Activated CD4-positive, alpha-beta T cell treated with anti-CD3 and anti-CD28 coated beads for 48 hours (primary cell): Measurements from ENCODE around the gene ZHX3.
"Not testable (repeated sequence)": the region's sequence is repeated elsewhere in the genome, so short reads cannot be mapped to it uniquely, and the experiment has no call there.

Source experiments
- DNase-seq: peaks from one replicate; pipeline ENCODE4 v3.0.0-alpha.2; 2020

Gene ZHX3

DNA sequence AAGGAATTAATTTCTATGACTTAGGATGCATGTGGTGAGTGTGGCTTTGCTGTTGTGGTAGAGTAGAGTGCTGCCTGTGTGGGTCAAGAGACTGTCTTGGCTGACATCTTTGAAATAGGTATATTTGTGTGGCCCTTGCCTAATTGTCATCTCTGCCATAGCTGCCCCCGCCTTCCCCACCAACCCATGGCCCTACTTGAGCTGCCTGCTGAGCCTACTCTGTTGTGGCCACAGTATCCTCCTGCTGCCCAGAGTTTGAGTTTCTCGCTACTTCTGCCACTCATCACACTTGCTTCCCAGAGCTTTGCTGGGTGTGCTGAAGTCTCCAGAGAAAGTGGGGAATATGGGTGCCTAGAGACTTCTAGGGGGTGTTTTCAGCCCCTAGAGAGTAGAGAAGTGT is 172.2 kb downstream of the ZHX3 start:
- DNase-seq = no peak

DNA sequence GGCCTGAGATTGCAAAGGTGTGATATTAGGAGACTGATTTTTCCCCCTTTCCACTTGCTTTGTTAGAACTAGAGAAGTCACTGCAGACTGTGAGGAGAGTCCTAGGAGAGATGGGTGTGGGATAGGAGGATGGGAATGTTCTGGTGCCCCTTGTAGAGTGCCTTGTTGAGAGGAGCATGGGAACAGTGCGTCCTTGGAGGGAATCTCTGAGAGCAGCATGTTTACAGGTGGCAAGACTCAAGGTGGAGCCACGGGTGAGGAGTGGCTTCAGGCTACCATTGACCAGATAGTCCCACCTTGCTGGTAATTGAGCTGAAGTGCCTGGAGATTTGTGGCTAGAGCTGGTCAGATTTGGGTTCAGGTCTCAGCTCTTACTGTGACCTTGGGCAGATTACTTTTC is 174.2 kb downstream of the ZHX3 start:
- DNase-seq = no peak

DNA sequence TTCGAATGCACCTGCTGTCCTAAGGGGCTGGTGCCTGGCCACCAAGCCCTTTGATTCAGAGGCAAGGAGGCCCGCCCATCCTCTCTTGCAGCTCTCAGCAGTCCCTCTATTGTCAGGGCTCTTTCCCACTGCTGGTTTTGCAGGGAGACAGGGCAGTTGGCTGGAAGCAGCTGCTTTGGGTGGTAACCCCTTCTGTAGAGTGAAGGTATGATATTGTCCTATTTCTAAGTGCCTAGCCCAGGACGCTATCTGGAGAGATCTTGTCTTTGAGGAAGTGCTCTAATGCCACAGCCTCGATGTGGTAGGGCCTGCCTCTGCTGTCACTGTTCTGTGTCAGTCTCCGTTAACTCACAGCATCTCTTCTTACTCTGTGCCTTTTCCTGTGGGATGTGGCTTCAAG is 174.6 kb downstream of the ZHX3 start:
- peak; percentile 39 for DNase-seq

DNA sequence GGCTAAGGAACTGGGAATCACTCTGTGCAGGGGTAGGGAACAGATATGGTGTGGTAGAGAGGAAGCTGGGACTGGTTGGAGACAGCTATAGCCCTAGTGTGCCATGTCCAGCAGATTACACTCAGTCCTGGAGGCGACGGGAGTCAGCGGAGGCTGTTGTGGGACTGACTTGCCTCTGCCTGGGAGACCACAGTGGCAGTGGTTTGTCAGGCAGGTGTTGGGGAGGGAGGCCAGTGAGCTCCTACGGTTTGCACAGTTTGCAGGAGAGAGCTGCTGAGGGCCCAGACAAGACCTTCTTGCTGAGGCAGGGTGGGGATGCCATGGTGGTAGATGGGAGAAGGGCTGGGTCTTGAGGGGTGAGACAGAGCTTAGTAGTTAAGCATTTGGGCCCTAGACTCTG is 175.3 kb downstream of the ZHX3 start:
- no peak for DNase-seq

DNA sequence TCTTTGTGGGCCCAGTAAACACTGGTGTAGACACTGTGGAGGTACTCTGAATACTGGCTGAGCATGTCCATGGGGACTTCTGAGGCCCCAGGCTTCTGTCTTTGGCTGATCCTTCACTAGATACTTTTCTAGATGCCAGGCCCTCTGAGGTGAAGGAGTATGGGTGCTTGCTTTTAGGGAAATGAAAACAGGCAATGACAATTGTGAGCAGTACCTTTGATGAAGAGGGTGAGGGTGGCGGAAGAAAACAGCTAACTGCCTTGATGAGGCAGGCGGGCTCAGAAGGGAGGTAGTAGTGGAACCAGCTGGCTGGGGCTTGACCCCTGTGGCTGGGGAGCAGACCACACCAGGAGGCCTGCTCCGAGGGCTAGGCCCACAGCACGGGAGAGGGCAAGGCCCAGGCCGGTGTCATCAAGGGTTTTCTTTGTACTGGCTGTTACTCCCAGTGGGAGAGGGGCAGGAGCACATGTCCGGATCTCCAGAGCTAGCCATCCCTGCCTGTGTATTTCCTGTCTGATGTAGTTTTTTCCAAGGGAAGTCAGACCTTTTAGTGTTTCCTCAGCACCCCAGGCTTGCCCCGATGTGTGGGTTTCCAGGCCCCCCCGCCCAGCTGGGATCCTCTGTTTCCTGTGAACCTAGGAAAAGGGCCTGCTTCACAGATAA is 176.2 kb downstream of the ZHX3 start:
- no peak for DNase-seq

DNA sequence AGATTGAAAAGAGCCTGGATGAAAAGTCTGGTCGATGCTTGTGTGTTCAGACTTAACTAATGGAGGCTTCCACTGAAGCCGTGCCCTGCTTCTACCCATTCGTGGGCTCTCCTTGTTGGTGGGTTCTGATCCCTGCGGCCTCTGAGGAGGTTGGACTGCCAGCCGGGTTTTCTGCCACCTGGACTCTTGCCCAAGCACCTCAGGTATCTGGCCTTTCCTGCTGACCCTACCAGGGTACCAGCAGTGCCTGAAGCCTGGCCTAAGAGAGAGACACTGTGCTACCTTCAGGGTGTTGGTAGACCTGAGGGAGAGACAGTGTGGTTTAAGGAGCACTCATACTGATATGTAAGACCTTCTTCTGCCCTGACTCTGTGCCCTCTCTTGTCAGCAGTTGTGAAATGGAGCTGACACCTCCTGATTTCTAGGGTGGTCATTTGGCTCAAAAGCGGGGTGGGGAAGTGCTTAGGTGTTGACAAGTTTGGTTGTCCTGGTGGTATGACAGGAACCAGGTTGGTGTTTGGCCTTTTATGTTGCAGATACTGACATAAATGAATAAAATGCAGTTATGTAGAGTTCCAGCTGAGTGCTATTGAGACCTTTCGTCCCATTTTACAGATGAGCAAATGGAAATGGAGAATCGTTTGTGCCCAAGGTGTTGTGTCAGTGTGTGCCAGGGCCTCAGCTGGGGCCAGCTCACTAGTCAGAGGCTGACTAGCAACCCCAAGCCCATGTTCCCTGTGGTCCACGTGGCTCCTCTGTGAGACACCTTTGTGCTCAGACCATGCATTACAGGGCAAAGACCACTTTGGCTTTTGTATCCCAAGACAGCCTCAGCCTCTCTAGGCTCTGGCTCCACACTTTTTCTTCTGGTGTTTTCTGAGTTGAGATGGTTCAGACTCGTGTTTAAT is 177.1 kb downstream of the ZHX3 start:
- peak; percentile 56 for DNase-seq

DNA sequence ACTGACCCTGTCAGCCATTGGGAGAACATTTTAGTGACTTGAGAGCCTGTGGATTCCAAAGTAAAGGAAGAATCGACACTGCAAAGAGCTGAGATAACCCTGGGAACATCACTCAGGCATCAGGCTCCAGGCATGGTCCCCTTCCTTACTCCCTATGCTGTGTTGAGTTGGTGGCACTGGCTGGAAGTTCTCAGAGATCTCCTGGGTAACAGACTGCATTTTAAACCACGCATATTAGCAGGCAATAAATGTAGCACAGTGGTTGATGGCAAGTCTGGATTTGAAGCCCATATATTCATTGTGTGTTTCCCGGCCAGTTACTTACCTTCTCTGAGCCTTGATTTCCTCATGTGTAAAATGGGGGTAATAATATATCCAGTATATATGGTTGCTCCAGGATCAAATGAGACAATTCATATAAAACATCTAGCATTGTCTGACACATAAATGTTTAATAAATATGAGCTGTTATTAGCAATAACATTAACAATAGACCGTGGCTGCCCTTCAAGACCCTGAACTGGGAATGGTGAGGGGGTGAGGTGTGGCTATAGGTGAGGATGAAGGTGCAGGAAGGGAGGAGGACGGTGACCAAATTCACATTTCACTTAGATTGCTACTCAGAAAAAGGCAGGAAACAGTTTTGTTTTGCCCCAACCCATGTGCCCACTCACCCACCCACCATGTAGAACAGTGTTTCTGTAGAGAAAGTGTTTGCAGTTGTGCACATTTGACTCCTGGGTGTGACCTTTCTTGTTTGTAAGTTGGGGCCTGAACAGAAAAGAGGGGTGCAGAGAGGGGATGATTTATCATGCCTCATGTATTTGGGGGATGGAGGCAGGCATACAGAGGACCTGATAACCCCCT is 178.1 kb downstream of the ZHX3 start:
- DNase-seq = peak; percentile 43

DNA sequence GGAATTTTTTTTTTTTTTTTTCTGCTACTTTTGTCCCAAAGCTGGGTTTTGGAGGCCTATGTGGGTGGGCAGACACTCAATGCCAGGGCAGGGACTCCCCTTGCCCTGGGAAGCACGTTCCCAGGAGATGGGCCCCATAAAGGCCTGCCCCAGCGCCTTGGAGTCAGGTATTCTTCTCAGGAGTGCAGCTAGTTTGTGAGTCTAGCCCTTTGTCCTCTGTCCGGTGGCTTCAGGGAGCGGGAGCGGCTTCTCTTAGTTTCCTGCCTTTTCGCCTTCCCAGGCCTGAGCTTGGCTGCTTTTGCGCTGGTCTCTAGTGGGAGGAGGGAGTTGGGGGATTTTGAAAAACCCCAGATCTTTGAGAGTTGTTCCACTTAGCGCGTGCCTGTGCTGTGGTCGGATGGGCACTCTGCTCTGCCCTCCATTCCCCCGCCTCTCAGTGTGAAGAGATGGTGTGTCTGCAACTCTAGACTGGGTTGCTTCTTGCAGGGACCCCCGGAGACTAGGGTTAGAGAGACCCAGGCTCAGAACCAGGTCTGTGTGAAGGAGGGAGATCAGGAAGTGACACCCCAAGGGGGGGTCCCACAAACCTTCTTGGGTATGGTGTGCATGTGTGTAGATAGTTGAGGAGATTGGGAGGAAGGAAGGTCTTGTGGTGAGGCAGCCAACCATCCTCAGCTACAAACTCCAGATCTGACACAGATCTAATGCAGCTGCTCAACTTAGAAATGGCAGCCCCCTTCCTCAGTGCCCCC is 178.9 kb downstream of the ZHX3 start:
- peak; percentile 49 for DNase-seq

DNA sequence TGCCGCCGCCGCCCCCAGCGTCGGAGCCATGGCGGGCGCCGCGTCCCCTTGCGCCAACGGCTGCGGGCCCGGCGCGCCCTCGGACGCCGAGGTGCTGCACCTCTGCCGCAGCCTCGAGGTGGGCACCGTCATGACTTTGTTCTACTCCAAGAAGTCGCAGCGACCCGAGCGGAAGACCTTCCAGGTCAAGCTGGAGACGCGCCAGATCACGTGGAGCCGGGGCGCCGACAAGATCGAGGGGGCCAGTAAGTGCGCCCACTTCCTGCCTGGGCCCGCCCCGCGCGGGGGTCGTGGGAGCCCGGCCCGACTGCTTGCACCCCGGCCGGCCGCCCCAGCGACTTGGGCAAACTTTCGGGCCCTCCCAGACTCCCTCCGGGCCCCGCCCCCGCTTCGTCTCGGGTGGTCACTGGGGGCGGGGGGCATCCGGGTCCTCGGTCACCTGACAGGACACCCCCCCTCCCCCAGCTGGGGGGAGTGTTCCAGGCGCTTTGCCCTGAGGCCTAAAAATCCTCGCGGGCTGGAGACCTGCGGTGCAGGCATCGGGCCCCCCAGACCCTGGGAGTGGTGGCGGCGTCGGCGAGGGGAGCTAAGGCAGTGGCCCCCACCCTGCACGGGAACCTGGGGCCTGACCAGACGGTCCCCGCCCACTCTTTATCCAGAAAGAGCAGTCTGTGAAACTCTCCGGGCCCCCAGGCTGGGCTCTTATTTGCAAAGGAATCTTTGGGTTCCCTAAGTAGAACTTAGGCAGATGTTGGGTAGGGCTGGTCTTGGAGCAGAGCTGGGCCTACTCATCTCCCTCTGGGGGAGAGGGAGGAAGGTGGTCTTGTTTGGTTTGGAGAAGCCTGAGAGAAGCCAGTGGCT is 179.7 kb downstream of the ZHX3 start:
- peak; percentile 77 for DNase-seq

DNA sequence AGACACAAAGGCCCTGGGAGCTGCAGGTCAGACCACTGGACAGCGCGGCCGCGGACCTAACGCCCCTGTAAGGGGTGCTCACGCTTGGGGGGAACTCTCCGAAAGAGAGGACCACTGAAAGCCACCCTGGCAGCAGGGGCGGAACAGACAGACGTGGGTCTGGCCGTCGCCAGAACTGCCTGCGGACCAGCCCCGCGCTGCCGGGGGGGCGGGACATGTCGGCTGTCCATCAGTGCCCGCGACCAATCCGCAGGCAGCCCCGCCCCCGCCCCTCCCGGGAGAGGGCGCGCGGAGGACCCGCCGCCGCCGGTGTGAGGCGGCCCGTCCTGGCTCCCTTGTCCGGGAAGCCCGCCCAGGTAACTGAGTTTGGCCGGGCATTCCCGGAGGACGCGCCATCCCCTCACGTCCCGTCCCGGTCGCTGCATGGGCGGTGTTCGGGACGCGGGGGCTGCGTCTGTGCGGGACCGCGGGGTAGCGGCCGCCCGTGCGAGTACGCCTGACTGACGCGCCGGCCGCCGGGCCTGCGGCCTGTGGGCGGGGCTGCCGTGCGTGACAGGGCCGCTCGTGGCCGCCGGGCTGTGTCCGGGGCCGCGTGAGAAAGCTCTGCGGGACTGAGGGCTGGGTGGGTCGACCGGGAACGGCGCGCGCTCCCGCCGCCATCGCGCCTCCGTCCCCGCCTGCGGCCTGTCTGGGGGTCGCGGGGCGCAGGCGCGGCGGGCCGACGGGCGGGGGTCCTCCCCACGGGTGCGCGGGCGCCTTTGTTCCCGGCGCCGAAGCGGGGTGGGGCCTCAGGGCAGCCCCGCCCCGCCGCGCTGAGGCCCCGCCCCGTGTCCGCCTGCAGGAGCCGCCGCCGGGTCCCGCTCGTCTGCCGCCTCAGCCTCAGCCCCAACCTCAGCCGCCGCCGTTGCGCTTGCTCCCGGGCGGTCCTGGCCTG is 180.6 kb downstream of the ZHX3 start, which contains the start of gene PLCG1:
PLCG1 (plus strand) TSS at position 864 of the 934 bp plus-strand sequence. CDS start 99 bp downstream, outside the sequence.
- peak; percentile 89 for DNase-seq

DNA sequence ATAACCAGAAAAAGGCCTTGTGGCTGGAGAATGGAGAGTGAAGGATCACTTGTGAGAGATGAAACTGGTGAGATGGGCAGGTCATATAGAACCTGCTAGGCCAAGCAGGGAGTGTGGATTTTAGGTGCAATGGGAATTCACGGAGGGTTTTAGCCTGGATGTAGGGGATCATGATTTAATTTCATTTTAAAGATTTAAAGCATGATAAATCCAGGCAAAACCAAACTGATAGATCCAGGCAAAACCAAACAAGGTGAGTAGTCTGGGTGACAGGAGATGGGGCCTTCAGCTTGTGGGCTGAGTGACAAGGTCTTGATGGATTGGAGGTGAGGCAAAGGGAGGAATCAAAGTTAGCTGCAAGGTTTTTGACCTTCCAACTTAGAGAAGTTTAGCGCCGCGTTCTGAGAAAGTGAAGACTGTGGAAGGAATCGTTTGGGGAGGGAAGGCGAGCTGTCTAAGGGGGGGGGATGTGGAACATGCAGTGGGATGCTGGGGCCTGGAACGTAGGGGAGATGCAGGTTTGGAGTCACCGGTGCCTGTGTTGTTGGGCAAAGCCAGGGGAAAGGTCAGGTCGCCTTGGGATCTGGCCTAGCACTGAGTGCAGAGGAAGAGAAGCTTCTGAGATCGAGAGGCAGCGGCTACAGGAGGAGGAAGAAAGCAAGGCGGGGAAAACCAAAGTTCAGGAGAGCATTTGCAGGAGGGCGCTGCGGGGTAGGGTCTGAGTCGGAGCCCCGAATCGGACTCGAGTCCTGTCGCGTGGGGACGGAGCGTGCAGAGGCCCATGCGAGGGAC is 181.4 kb downstream of the ZHX3 start:
- no peak for DNase-seq

DNA sequence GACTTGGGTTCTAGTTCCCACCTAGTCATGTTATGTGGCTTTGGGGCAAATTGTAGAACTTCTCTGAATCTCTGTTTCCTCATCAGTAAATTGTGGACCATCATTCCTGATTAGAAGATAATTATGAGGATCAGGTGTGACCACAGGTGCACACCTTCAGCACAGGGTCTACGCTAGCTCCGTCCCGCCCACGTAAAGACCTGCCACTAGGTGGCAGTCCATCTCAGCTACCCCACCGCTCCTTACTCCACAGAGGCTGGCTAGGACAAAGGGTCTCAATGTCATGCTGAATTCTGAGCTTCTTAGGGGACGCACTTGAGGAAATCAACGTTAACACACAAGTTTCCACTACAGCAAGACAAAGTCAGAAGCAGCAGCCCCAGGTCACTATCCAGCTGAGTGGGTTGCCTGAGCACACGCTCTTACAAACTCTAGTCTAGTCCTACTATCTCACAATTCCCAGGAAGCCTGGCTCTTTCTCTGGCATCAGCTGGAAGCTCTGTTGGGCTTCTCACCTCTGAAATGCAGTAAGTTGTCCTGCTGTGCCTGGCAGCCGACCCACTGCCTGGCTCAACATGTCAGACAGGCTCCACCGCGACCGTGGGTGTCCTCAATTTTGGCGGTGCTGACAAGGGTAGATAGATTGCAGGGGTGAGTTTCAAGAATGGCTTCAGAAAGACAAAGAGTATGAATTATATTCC is 182.2 kb downstream of the ZHX3 start:
- peak; percentile 72 for DNase-seq

DNA sequence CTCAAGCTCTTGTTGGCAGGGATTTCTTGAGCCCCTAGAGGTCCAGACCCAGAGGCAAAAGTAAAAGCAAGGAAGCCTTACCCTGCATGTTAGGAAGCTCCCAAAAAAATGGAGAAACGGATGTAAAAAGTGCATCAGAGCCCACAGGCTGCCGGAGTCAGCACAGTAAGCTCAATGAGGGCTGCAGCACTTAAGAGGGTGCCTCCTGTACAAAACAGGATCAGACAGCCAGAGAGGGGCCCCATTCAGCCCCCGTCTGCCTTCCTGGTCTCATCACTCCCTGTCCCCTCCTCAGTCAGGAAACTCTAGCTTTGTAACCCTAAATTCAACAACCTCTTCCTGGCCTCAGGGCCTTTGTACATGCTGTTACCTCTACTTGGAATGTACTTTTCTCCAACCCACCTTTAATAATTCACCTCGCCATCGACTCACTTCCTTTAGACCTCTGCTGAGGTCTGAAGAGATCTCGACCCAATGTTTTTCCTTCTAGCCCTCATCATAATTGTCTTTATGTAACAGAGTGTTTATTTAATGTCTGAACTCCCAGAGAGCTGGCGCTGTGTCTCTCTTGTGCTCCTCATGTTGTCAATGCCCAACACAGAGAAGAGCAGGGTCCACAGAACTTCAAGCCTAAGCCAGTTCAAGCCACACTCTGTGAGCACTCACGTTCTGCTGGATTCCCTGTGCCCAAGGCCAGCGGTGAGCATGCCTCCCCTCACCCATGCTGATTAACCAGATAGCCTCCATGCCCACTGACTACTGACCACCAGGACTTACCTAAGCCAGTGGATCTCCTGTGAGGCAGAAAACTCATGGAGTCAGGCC is 183.0 kb downstream of the ZHX3 start:
- no peak for DNase-seq

DNA sequence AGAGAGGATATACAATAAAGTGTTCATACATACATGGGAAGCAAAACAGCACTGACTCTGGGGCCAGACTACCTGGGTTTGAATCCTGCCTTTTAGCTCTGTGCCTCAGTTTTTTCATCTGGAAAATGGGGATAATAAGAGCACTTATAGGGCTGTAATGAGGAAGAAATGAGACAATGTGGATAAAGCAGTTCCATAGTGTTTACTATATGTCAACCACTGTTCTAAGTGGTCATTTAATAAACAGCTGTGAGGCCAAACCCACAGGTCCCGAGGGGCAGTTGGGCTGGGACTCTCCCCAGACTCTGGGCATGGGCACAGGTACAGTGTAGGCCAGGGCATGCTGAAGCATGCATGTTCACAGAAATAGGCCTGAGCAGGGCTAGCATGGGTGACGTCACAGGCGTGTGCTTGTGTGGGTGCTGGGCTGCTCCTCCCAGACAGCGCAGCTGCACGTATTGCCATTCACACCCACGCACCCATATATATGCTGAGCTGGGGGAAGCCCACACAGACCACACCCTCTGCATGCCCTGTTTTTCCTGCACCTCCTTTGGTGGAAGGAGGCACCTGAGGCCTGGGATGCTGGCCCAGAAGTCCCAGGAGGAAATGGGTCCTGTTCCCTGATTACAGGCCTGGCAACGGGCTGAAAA is 183.7 kb downstream of the ZHX3 start:
- DNase-seq = peak; percentile 77

DNA sequence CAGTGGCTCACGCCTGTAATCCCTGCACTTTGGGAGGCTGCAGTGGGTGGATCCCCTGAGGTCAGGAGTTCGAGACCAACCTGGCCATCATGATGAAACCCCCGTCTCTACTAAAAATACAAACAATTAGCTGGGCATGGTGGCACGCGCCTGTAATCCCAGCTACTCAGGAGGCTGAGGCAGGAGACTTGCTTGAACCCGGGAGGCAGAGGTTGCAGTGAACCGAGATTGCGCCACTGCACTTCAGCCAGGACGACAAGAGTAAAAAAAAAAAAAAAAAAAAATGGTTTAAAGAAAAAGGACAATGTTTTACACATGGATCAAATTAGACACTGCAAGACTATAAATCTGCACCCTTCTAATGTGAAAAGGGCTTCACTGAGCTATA is 185.1 kb downstream of the ZHX3 start:
- DNase-seq = not testable (repeated sequence)

DNA sequence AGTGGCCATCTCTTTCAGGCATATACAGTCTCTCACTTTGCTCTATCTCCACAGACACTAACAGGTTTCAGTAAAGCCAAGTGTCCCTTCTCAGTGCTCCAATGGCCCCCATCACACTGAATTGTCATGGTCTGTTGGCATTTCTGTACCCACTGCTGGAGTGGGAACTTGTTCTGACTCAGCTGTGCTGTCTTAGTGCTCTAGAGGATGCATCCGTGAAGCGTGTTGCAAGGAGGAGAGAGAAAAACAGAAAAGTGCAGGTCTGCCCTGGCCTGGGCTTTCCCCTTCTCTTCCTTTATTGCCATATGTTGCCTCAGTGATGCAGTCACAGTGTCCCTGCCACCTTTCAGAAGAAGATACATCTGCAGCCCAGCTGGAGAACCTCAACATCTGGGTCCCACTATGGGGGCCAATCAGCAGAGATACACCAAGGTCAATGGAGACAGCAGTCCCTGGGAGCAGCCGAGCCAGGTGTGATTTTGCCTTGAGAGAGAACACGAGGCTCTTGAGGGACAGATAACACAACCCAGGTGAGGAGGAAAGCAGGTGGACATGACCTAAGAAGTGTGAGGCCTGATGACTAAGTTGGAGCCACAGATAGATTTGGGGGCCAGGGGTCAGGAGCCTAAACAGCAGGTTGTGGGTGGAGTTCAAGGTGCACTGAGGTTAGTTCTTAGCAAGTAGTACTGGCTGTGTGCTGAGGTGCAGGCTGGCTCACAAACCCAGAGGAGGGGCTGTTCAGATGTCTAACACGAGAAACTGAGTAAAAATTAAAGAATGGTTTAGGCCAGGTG is 185.7 kb downstream of the ZHX3 start:
- DNase-seq = no peak
